Measurements from ENCODE around the gene KLHL1. TPM values are rescaled to one million over a fixed set of nuclear protein-coding genes. Genes with fewer than 3 reads are reported as not detected.

The KLHL1 gene
- total and polyA plus RNA-seq, 2 experiments from 2014 or later: not detected

DNA sequence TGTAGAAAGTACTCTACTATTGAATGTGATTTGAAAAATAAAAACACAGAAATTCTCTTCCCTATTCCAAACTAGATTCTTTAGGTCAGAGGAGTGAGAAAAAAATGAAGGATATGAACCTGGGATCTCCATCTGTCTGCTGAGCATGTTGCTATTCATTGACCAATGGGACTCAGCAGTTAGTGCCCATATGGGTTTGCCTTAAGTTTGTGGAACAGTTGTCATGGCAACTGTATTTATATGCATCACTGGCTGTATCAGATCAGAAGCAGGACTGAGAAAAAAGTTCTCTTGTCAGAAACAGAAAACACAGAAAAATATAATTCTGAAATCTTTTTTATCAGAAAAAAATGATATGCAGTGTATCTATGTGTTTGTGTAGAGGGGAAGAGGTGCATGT lies 74.0 kb downstream of the KLHL1 start:
- H3K27ac ChIP-seq: no peak overlapping the region
- no peaks in the 10 kb centered on the region for H3K9me3 ChIP-seq (ENCODE audit: low read depth)
- no peaks in the 10 kb centered on the region for H3K36me3 ChIP-seq (ENCODE audit: low read depth)
- no peak for TF ChIP-seq EZH2phosphoT487 (IDR thresholded peaks at IDR 0.05; ENCODE audit: insufficient read depth, low read depth)
- TF ChIP-seq EZH2 (IDR thresholded peaks at IDR 0.05; ENCODE audit: insufficient read depth, poor library complexity, severe bottlenecking): no peak
- H3K9ac ChIP-seq: no peak overlapping the region
- no peaks in the 10 kb centered on the region for H3K4me1 ChIP-seq (ENCODE audit: insufficient read depth)
- no peak overlapping the region for H2AFZ ChIP-seq
- in situ Hi-C loops (cut with MboI): no loop called here
- H4K20me1 ChIP-seq (ENCODE audit: insufficient read depth): no peaks in the 10 kb centered on the region
- H3K4me2 ChIP-seq (ENCODE audit: unreplicated experiment): no peak overlapping the region
- H3K4me3 ChIP-seq: no peak overlapping the region
- no peaks in the 10 kb centered on the region for H3K79me2 ChIP-seq (ENCODE audit: insufficient read depth)
- no peaks in the 10 kb centered on the region for H3F3A ChIP-seq (ENCODE audit: insufficient read depth)
- H3K9me2 ChIP-seq (ENCODE audit: insufficient read depth): no peaks in the 10 kb centered on the region
- DNase-seq: no peak
- no peaks in the 10 kb centered on the region for H3K27me3 ChIP-seq (replicated peaks; ENCODE audit: insufficient read depth)

DNA sequence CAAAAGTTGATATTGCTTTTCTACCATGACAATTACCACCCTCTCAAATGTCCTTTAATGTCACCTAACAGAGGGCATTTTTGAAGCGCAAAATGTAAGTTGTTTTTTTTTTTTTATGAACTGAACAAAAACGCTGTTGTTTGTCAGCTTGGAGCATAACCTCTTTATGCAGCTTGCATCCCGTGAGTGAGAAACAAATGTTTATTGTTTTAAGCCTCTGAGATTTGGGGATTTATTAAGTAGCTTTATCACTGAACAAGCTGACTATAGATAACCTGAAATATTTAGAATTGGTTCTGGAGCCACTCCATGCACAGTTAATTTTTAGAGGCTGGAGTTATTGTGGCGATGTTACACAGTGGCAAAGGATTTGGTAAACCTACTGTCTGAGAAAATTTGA lies 80.7 kb downstream of the KLHL1 start:
- in situ Hi-C loops (cut with MboI): no loop called here
- no peak overlapping the region for H3K9ac ChIP-seq
- 11 to 24% methylated on average over 4 of the region's 4 CpGs for WGBS, 2 experiments (ENCODE audit: low coverage in 1 of 2, low lambda C conversion rate in 2 of 2, missing lambda C conversion rate in 2 of 2)
- H3F3A ChIP-seq (ENCODE audit: insufficient read depth): no peaks in the 10 kb centered on the region
- H3K27me3 ChIP-seq (replicated peaks; ENCODE audit: insufficient read depth): no peaks in the 10 kb centered on the region
- H4K20me1 ChIP-seq (ENCODE audit: insufficient read depth): no peaks in the 10 kb centered on the region
- no peak overlapping the region for H3K4me2 ChIP-seq (ENCODE audit: unreplicated experiment)
- no peaks in the 10 kb centered on the region for H3K36me3 ChIP-seq (ENCODE audit: low read depth)
- H2AFZ ChIP-seq: no peak overlapping the region
- H3K27ac ChIP-seq: no peak overlapping the region
- no peaks in the 10 kb centered on the region for H3K9me3 ChIP-seq (ENCODE audit: low read depth)
- DNase-seq: no peak
- no peak overlapping the region for H3K4me3 ChIP-seq
- no peaks in the 10 kb centered on the region for H3K9me2 ChIP-seq (ENCODE audit: insufficient read depth)
- H3K4me1 ChIP-seq (ENCODE audit: insufficient read depth): no peaks in the 10 kb centered on the region
- TF ChIP-seq EZH2 (IDR thresholded peaks at IDR 0.05; ENCODE audit: insufficient read depth, poor library complexity, severe bottlenecking): no peak
- no peak for TF ChIP-seq EZH2phosphoT487 (IDR thresholded peaks at IDR 0.05; ENCODE audit: insufficient read depth, low read depth)
- no peaks in the 10 kb centered on the region for H3K79me2 ChIP-seq (ENCODE audit: insufficient read depth)

DNA sequence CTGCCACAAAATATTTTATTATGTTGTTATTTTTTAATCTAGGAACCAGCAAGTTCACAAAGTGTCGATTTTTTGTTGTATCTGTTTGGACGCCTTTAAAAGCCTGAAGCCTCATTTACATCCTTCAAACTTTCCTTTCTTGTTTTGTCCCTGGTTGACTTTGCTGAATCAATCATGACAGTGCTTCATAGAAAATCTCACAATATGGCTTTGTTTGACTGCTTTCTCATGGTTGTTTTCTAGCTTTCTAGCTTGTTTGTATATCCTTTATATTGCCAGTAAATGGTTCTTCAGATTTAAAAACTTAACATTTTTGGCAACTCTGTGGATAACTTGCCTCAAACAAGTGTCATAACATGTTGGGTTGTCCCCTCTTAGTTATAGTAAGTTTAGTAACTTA lies 84.7 kb downstream of the KLHL1 start:
- Histone ChIP-seq H3K9me2 (ENCODE audit: insufficient read depth) (no peaks in the 10 kb centered on the region), H3K4me2 (ENCODE audit: unreplicated experiment) (no peak overlapping the region), H3K4me3 (no peak overlapping the region), H3K9me3 (ENCODE audit: low read depth) (no peaks in the 10 kb centered on the region), H3K27me3 (replicated peaks; ENCODE audit: insufficient read depth) (no peaks in the 10 kb centered on the region), H3K79me2 (ENCODE audit: insufficient read depth) (no peaks in the 10 kb centered on the region), H3K4me1 (ENCODE audit: insufficient read depth) (no peaks in the 10 kb centered on the region), H3K27ac (no peak overlapping the region), H4K20me1 (ENCODE audit: insufficient read depth) (no peaks in the 10 kb centered on the region), H3K9ac (no peak overlapping the region), H3K36me3 (ENCODE audit: low read depth) (no peaks in the 10 kb centered on the region), H2AFZ (no peak overlapping the region), H3F3A (ENCODE audit: insufficient read depth) (no peaks in the 10 kb centered on the region)
- WGBS, 2 experiments (ENCODE audit: low coverage in 1 of 2, low lambda C conversion rate in 2 of 2, missing lambda C conversion rate in 2 of 2): 19 to 22% methylated on average over 2 of the region's 2 CpGs
- no peak for DNase-seq
- in situ Hi-C loops (cut with MboI): no loop called here
- TF ChIP-seq EZH2 (IDR thresholded peaks at IDR 0.05; ENCODE audit: insufficient read depth, poor library complexity, severe bottlenecking): no peak
- no peak for TF ChIP-seq EZH2phosphoT487 (IDR thresholded peaks at IDR 0.05; ENCODE audit: insufficient read depth, low read depth)

DNA sequence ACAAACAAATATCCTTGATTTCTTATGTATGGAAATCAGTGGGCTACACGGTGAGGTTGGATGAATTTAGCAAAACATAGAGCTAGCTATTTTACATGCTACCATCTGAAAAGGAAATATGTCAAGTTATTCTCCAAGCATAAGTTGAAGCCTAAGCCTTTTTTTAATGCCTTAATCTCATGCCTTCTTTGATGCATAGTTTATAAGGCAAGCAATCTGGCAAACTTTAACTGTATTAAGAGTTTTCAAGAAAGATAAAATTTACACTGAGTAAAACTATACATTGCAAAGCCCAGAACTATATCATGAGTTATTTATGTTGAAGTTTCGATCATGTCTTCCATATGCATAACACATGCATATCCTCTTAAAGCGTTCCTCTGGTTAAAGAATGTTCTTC lies 85.6 kb downstream of the KLHL1 start:
- Histone ChIP-seq H3K4me3 (no peak overlapping the region), H3F3A (ENCODE audit: insufficient read depth) (no peaks in the 10 kb centered on the region), H3K36me3 (ENCODE audit: low read depth) (no peaks in the 10 kb centered on the region), H3K9me3 (ENCODE audit: low read depth) (no peaks in the 10 kb centered on the region), H3K27ac (no peak overlapping the region), H3K27me3 (replicated peaks; ENCODE audit: insufficient read depth) (no peaks in the 10 kb centered on the region), H3K79me2 (ENCODE audit: insufficient read depth) (no peaks in the 10 kb centered on the region), H2AFZ (no peak overlapping the region), H4K20me1 (ENCODE audit: insufficient read depth) (no peaks in the 10 kb centered on the region), H3K9ac (no peak overlapping the region), H3K9me2 (ENCODE audit: insufficient read depth) (no peaks in the 10 kb centered on the region), H3K4me2 (ENCODE audit: unreplicated experiment) (no peak overlapping the region), H3K4me1 (ENCODE audit: insufficient read depth) (no peaks in the 10 kb centered on the region)
- DNase-seq: no peak
- in situ Hi-C loops (cut with MboI): no loop called here
- no peak for TF ChIP-seq EZH2phosphoT487 (IDR thresholded peaks at IDR 0.05; ENCODE audit: insufficient read depth, low read depth)
- no peak for TF ChIP-seq EZH2 (IDR thresholded peaks at IDR 0.05; ENCODE audit: insufficient read depth, poor library complexity, severe bottlenecking)
- WGBS, 2 experiments (ENCODE audit: low coverage in 1 of 2, low lambda C conversion rate in 2 of 2, missing lambda C conversion rate in 2 of 2): 1 to 2% methylated on average over 3 of the region's 3 CpGs

DNA sequence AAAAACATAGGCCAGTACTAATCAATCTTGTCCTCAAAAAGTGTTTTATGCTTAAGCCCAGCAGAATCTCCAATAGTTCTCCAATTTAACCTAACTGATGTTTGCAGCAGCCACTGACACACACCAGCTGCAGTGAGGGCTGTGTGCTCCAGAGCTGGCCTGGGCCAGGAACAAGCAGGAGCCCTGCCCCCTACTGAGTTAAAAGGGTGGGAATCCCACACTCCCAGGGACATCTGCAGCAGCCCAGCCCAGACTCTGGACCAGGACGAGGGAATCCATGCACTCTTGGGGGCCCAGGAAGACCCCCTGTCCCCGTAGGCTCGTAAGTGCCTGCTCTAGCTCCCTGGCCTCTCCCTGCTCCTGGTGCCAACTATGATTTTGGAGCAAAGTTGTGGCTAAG lies 92.1 kb downstream of the KLHL1 start:
- Histone ChIP-seq H3K27me3 (replicated peaks; ENCODE audit: insufficient read depth) (no peaks in the 10 kb centered on the region), H3F3A (ENCODE audit: insufficient read depth) (no peaks in the 10 kb centered on the region), H3K4me1 (ENCODE audit: insufficient read depth) (no peaks in the 10 kb centered on the region), H4K20me1 (ENCODE audit: insufficient read depth) (no peaks in the 10 kb centered on the region), H2AFZ (no peak overlapping the region), H3K9ac (no peak overlapping the region), H3K36me3 (ENCODE audit: low read depth) (no peaks in the 10 kb centered on the region), H3K4me2 (ENCODE audit: unreplicated experiment) (no peak overlapping the region), H3K9me2 (ENCODE audit: insufficient read depth) (no peaks in the 10 kb centered on the region), H3K9me3 (ENCODE audit: low read depth) (no peaks in the 10 kb centered on the region), H3K79me2 (ENCODE audit: insufficient read depth) (no peaks in the 10 kb centered on the region), H3K27ac (no peak overlapping the region), H3K4me3 (no peak overlapping the region)
- DNase-seq: no peak
- in situ Hi-C loops (cut with MboI): no loop called here
- WGBS, 2 experiments (ENCODE audit: low coverage in 1 of 2, low lambda C conversion rate in 2 of 2, missing lambda C conversion rate in 2 of 2): 0 to 6% methylated on average over 3 of the region's 3 CpGs
- TF ChIP-seq EZH2 (IDR thresholded peaks at IDR 0.05; ENCODE audit: insufficient read depth, poor library complexity, severe bottlenecking) (no peak), EZH2phosphoT487 (IDR thresholded peaks at IDR 0.05; ENCODE audit: insufficient read depth, low read depth) (no peak)

Measured in GM23248 (cell line).